Neural progenitor cell (in vitro differentiated cells): ENCODE data around the gene KIAA1210. TPM values are rescaled to one million over a fixed set of nuclear protein-coding genes. Genes with fewer than 3 reads are reported as not detected.

Source experiments
- total RNA-seq: library from RNA; depleted of rRNA; stranded (reverse); fragments of >200 nt; gene quantifications from 2 replicates; pipeline ENCODE4 v1.2.3, GENCODE V29; 2015; ENCODE audit warnings: low replicate concordance

KIAA1210 gene
- total RNA-seq, 1 donor from 2014 or later: not detected

Other genes with a start within 250 kb of the KIAA1210 start
- gene LONRF3, start 153.2 kb downstream of the KIAA1210 start, total RNA-seq: 0.25 and 0.39 TPM in 2 replicates
- not detected in 2 replicates for gene CT47C1, start 54.8 kb downstream of the KIAA1210 start, total RNA-seq
- gene PGRMC1, start 108.5 kb upstream of the KIAA1210 start, total RNA-seq: 191 and 246 TPM in 2 replicates